ENCODE data around the gene USP34.

DNA sequence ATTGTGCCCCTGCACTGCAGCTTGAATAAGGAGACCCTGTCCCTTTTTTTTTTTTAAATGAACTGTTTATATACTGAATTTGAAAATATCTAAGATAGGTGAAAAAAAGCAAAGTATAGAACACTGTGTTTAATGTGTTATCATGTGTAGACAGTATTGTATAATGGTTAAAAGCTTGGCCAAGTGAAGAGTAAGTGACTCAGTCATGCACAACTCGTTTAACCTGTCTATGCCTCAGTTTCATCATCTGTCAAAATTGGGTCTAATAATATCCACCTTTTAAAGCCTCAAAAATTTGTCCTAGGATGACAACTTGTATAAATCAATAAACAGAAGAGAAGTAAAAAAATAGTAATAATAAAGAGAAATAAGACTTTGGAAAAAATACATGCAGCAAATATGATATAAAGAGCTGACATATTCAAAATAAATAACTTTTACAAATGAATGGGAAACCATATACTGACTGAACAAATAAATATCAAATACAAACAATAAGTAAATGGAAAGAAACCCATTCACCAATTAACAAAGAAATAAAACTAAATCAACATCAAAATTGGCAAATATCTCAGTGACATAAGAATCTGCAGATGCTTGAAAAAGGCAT is 195.2 kb downstream of the USP34 start:
- TF ChIP-seq POLR2AphosphoS5 (IDR thresholded peaks at IDR 0.05; ENCODE audit: low read depth, low read length) = no peak
- TF ChIP-seq, protein P1, sequence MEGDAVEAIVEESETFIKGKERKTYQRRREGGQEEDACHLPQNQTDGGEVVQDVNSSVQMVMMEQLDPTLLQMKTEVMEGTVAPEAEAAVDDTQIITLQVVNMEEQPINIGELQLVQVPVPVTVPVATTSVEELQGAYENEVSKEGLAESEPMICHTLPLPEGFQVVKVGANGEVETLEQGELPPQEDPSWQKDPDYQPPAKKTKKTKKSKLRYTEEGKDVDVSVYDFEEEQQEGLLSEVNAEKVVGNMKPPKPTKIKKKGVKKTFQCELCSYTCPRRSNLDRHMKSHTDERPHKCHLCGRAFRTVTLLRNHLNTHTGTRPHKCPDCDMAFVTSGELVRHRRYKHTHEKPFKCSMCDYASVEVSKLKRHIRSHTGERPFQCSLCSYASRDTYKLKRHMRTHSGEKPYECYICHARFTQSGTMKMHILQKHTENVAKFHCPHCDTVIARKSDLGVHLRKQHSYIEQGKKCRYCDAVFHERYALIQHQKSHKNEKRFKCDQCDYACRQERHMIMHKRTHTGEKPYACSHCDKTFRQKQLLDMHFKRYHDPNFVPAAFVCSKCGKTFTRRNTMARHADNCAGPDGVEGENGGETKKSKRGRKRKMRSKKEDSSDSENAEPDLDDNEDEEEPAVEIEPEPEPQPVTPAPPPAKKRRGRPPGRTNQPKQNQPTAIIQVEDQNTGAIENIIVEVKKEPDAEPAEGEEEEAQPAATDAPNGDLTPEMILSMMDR (IDR thresholded peaks at IDR 0.05) = no peak
